SW480 (cell line): Measurements from ENCODE around the gene TSPAN9.

ENCODE experiments used
- DNase-seq: peaks from one replicate; pipeline ENCODE4 v3.0.0-alpha.2; 2016; ENCODE audit warnings: low spot score

TSPAN9 gene

DNA sequence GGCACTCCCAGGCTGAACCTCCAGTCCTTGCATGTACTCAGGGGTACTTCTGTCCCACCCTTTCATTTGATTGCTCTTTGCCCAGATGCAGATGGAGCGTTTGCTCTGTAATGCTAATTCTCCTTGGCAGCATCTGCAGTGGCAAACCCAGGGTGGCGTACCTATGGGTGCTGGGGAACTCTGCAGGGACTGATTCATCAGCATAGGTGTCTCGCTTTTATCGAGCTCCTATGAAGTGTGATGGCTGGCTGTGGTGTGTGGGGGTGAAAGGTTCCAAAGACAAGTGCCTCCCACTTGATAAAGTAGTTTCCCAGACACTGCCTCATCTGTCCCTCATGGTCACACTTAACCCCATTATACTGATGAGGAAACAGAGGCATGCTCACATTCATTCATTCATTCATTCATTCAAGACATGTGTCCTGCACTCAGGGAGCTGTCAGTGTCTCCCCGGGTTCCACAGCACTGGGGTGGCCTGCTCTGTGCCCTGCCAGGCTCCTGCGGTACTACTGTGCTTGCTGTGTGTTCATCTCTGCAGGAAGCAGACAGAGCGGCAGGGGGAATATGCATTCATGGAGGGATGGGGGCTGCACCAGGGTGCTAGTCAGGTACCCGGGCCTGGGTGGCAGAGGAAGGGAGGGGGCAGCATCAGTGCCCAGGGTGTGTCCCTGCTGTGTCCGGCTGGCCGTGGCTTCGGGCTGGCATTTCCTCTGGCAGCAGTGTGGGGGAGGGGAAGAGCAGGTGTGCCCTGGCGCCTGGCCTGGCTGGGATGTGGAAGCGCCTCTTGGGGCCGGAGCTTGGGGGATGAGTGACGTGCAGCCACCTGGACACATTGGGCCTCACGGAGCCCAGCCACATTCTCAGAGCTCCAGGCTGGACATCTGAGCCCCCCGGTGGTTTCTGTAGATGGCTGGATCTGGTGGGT is 110.9 kb downstream of the TSPAN9 start:
- DNase-seq, result peak; percentile 53

DNA sequence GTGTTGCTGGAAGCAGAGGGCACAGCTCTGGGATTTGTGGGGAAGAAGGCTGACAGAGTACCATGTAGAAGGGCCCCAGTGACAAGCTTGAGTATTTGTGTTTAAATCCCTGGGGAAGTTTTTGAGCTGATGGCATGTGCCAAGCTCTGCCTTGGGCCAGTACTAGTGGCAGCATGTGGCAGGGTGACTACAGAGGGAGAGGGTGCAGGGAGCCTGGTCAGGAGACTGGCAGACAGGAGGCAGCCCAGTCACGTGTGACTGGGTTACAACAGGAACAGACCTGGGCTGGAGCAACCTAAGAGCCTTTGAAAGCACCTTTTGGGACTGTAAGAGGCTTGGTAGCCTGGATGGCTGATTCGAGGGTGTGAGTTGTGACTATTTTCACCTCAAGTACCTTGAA is 112.1 kb downstream of the TSPAN9 start:
- no peak for DNase-seq

DNA sequence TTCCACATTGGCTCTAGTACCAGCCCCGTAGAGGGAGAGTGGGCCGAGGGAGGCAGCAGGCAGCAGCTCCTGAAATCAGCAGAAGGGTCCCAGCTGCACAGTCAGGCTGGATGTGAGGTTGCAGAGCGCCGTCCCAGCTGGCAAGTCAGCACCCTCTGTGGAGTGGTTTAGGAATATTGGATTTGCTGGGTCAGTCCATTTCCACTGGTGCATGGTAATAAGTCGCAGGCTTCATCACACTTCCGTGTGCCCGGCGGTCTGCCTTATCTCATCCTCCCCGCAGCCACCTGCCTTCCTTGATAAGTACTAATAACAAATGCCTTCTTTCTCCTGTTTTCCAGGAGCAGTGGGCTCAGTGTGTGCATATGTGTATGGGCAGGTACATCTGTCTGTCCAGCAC is 112.9 kb downstream of the TSPAN9 start:
- DNase-seq, result no peak

GRCh38 chr12:3191450-3191849 is 114.3 kb downstream of the TSPAN9 start:
- DNase-seq, result no peak

- no peak for DNase-seq
These were observed 115.0 kb downstream of the TSPAN9 start for GRCh38 chr12:3192221-3192620.

DNA sequence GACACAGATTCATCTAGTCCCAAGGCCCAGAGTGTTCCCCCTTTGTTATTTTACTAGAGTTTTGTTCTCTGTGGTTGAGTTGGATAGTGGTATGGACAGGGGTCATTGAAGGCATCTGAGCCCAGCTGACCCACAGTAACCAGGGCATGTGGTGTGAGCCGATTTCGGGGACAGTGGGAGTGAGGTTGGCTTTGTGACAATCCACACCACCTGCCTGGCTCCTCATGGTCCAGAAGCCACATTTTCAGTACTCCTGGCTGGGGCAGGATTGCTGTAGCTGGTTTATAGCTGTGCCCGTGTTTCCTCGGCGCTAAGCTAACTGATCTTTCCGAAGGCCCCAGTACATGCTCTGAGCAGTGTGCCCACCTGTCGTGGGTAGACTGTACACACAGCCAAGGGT is 116.0 kb downstream of the TSPAN9 start:
- DNase-seq, result no peak

GRCh38 chr12:3193755-3194154 is 116.6 kb downstream of the TSPAN9 start:
- no peak for DNase-seq

- DNase-seq, result no peak
These were observed 118.2 kb downstream of the TSPAN9 start for GRCh38 chr12:3195337-3195736.

- DNase-seq, result no peak
These were observed 118.8 kb downstream of the TSPAN9 start for GRCh38 chr12:3195859-3196483.

GRCh38 chr12:3196488-3196887 is 119.3 kb downstream of the TSPAN9 start:
- DNase-seq, result no peak

GRCh38 chr12:3197131-3197818 is 120.1 kb downstream of the TSPAN9 start:
- no peak for DNase-seq

DNA sequence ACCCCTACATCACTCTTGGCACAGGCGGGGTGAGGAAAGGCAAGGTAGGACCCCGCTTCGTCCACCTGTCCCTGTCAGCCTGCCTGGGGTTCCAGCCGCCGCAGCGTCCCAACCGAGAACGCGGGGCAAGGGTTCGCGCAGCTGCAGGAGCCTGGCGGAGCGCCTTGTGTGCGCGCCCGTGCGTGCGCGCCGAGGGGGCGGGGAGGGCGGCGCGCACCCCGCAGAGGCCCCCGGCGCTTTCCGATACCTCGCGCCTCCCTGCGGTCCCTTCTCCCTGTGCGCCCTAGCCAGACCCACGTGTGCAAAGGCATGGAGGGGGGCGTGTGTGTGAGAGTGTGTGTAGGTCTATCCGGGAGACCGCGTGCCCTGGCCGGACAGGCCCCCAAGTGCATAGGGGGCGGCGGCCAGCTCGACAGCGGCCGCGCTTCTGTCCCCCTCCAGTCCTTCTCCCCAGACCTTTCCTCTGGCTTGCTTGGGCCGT is 122.4 kb downstream of the TSPAN9 start:
- no peak for DNase-seq

DNA sequence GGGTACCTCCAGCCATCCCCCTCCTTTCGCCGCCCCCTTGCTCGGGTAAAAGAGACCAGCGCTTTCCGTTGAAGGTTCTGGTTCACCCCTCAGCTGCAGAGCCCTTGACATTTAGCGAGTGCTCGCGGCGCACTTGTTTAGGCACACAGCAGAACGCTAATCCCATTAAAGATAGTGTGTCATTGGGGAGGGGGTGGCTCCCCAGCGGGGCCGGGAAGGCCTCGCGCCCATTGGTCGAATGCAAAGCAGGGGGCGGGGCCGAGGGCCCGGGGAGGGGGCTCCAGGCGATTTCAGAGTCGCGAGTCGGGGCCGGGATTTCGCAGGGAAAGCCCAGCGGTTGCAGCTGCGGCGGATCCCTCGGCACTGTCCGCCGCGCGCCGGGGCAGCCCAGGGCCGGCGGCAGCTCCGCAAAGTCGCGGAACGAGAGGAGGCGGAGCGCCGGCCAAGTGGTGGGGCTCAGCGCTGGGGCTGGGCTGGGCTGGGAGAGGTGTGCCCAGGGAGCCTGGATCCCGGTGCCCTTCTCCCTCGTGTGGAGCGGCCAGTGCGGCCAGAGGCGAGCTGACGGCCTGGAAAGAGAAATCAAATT is 122.9 kb downstream of the TSPAN9 start:
- peak; percentile 53 for DNase-seq

GRCh38 chr12:3200814-3201233 is 123.6 kb downstream of the TSPAN9 start:
- no peak for DNase-seq

DNA sequence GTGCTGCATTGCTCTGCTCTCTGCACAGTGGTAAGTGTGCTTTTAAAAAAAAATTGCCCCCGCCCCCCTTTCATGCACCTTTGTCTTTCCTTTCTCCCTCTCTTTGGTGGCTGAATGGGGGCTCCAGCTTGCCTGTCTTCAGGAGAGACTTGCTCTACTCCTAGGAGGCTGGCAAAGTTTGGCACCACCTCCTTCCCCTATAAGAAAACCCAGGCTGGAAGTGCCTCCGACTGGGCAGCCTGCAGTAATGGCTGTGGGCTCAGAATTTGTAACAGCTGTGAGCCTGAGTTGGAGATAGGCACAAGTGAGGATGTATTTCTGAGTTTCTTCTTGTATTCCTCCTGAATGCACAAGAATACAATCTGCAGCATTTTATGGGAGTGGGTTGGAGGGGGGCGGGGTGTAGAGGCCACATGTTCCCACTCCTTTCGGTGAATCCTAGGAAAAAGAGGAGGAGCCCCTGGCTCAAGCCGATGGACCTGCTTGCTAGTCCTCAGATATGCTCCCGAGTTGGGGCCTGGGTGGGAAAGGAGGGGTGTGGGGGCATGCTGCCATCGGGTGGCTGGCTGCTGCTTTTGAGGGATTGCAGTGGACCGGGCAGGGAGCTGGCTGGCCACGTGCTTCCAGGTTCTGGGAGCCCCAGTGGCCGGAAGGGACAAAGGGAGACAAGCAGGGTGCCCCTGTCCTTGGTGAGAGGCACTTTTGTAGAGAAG is 124.3 kb downstream of the TSPAN9 start:
- DNase-seq, result no peak

- no peak for DNase-seq
These were observed 124.9 kb downstream of the TSPAN9 start for GRCh38 chr12:3202096-3202495.

DNA sequence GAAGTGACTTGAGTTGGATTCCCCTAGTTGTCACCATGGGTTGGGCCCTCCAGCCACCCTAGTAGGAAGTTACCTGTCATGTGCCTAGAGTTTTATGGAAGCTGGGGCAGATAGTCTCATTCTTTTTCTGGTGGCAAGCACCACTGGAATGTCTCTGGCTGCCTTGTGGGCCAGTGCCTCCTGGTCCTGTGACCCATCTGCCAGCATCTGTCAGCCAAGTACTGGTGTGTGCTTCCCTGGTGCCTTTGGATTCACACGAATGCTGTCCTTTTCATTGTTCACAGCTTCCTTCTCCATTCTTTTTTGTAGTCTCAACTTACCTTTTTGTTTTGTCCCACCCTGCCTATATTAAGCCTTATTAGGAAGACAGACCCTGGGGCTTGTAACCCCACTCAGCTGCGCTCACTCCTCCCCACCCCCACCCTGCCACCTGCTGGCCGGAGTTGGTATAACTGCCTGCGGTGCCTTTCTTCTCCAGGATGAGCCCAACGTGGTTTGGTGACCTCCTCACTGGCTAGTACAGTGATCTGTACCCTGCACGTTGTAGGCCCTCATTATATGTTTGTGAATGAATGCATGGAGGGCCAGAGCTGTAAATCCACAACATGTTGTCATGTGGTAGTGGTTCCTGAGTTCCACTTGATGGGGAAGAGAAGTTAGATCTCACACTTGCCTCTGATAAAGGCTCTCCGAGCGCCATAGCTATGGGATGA is 125.7 kb downstream of the TSPAN9 start:
- DNase-seq, result peak; percentile 65

DNA sequence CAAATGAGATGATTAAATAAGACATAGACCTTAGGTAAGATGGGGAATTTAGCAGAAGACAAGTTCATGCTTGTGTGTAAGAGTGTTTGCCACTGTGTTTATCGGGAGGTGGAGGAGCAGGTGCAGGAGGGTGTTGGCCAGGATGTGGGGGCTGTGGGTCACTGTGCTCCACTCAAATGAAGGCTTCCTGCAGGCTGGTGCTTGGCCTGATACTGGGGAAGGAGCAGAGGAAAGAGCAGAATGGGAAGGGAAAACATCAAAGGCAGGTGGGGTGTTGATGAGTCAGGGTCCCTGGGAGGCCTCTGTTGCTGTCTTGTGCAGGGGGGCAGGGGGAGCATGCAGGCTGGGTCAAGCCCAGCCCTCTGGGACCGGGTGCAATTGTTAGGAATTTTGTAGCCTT is 126.5 kb downstream of the TSPAN9 start:
- DNase-seq, result peak; percentile 64

DNA sequence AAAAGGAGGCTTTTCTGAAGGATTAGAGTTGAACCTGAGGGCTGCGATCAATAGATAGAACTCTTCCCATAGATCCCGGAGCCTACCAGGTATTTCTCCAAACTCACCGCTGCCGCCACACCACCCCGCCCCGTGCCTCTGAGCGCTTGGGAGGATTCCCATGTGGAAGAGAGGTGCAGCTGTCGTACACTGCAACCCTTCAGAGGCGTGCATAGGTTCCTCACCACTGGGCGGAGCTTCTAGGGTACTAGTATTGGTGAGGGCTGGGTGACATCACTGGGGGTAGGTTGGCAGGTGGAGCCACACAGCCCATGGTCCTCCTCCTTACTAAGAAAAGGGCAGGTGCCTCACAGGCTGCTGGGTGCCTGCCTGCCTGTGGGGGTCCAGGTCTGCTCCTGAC is 127.0 kb downstream of the TSPAN9 start:
- DNase-seq, result peak; percentile 97

GRCh38 chr12:3204730-3205531 is 127.8 kb downstream of the TSPAN9 start:
- DNase-seq, result no peak
